Stimulated activated CD8-positive, alpha-beta memory T cell treated with anti-CD3 and anti-CD28 coated beads, Interleukin-12 subunit alpha, Interleukin-12 subunit beta, amount 100 ng/mL, for 1 hour (primary cell): ENCODE results near the gene DKK3.

ENCODE experiments used
- DNase-seq: peaks from one replicate; pipeline ENCODE4 v3.0.0-alpha.2; 2020; ENCODE audit warnings: low read depth

DKK3 gene

GRCh38 chr11:11940551-11940950 is 67.9 kb downstream of the DKK3 start:
- DNase-seq: no peak

DNA sequence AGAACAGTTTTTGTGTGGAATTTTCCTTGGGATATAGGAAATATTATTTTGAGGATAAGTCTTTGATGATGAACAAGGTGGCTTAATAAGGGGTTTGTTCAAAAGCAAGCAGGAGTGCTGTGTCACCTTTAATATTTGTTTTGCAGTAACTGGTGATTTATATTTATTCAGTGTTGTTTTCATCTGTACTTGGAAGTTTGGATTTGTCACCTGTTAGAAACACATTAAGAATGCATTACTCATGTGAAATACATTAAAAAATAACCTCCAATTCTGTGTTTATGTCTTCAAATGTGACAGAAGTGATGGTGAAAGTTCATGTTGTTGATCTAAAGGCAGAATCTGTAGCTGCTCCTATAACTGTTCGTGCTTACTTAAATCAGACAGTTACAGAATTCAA is 70.5 kb downstream of the DKK3 start:
- no peak for DNase-seq

DNA sequence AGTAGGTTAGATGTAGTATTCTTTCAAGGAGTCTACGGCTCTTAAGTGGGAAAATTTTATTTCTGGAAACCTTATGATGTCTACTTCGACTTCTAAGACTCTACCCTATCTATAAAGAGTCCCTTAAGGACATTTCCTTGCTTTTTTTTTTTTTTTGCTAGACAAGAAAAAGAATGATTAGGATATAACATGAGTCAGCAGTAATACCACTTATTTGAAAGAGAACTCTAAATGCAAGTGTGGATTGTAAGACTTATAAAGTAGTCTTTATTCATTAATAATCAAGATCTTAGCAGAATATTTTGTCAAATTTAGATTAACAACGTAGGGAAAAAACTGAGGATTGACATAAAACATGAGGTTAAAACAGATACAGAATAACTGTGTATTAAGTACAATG is 71.0 kb downstream of the DKK3 start:
- DNase-seq: no peak

- no peak for DNase-seq
Measured at GRCh38 chr11:11935536-11935935, 72.9 kb downstream of the DKK3 start.

GRCh38 chr11:11931461-11932055 is 76.9 kb downstream of the DKK3 start:
- no peak for DNase-seq

DNA sequence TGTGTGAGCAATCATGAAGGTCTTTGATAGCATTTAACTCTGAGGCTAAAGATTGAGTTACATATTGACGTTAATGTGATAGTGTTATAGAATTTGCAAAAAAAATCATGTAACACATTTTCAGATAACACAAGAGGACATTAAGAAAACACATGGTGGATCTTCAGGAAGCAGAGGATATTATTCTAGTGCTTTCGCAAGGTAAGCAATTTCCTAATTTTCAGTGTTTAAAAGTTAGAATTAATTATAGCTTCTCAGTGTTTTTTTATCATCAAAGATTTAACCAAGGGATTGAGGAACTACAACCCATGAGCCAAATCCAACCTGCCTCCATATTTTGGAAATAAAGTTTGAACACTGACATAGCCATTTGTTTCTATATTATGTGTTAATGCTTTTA is 78.5 kb downstream of the DKK3 start:
- DNase-seq: no peak

DNA sequence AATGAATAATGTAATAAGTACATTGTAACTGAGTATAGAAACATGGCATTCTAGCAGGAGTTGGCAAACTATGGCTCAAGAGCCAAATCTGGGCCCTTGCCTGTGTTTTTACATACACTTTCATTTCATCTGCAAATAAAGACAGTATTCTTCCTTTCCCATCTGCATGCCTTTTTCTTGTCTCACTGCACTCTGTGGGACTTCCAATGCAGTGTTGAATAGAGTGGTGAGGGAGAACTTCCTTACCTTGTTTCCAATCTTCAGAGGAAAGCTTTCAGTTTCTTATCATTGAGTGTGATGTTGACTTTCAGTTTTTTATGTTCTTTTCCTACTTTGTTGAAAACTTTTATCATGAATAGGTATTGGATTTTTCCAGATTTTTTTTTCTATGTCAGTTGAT is 84.6 kb downstream of the DKK3 start:
- no peak for DNase-seq

GRCh38 chr11:11916981-11917399 is 91.4 kb downstream of the DKK3 start:
- DNase-seq: no peak

- DNase-seq: no peak
Measured at GRCh38 chr11:11915625-11916024, 92.8 kb downstream of the DKK3 start.

DNA sequence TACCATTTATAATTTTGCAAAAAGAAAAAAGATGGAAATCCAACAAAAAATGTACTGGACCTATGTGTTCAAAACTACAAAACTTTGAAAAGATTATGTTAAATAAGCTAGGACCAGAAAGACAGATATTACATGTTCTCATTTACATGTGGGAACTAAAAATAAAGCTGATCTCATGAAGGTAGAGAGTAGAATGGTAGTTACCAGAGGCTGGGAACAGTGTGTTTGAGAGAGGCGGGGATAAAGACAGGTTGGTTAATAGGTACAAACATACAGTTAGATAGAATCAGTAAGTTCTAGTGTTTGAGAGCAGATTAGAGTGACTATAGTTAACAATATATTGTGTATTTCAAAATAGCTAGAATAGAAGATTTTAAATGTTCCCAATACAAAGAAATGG is 95.0 kb downstream of the DKK3 start:
- DNase-seq: no peak
